GM12878 (cell line): ENCODE results near the gene CHST15.

Experiments
- CREB1 ChIP-seq: IDR thresholded peaks from 2 replicates; pipeline ENCODE4 v1.6.1; 2012; ENCODE audit warnings: low read depth, mild to moderate bottlenecking, inconsistent platforms
- CREM ChIP-seq: IDR thresholded peaks from 2 replicates; pipeline ENCODE4 v1.6.1; 2014; ENCODE audit warnings: antibody characterized with exemption, low read depth
- CTCF ChIP-seq, 3 experiments: IDR thresholded peaks in 2 of 3; conservative IDR thresholded peaks in 1 of 3; 2 replicates each; pipeline ENCODE4 v1.5.1; 2011; ENCODE audit warnings: low read depth in 3 of 3, low read length in 3 of 3, mild to moderate bottlenecking in 3 of 3, control low read depth in 2 of 3, moderate library complexity in 2 of 3, inconsistent platforms in 1 of 3, mixed read lengths in 1 of 3; ENCODE audit not compliant: control insufficient read depth in 2 of 3, insufficient read depth in 1 of 3; ENCODE audit errors: extremely low read depth in 1 of 3
- IKZF1 ChIP-seq: fragments of 450-650 bp; conservative IDR thresholded peaks from 2 replicates; pipeline ENCODE4 v1.6.1; 2017; ENCODE audit warnings: antibody characterized with exemption, mild to moderate bottlenecking
- NFIC ChIP-seq: IDR thresholded peaks from 2 replicates; pipeline ENCODE4 v1.6.1; 2012; ENCODE audit warnings: low read depth, mild to moderate bottlenecking, inconsistent platforms, low read length, moderate library complexity
- NFYB ChIP-seq: IDR thresholded peaks from 2 replicates; pipeline ENCODE4 v1.6.1; 2011; ENCODE audit warnings: low read depth, mild to moderate bottlenecking, low read length, improper control_type of control experiment, moderate library complexity; ENCODE audit not compliant: insufficient read depth
- POLR2A ChIP-seq: IDR thresholded peaks from 2 replicates; pipeline ENCODE4 v1.6.1; 2011; ENCODE audit warnings: low read depth, mild to moderate bottlenecking, low read length
- RAD21 ChIP-seq: IDR thresholded peaks from 2 replicates; pipeline ENCODE4 v1.6.1; 2011; ENCODE audit warnings: mild to moderate bottlenecking, low read depth, low read length, moderate library complexity; ENCODE audit not compliant: insufficient read depth
- RCOR1 ChIP-seq: conservative IDR thresholded peaks from 2 replicates; pipeline ENCODE4 v1.6.1; 2012; ENCODE audit warnings: low read depth, low read length, improper control_type of control experiment
- TAF1 ChIP-seq: IDR thresholded peaks from 2 replicates; pipeline ENCODE4 v1.6.1; 2011; ENCODE audit warnings: mild to moderate bottlenecking, low read depth, low read length, borderline replicate concordance

- TF ChIP-seq CTCF (IDR thresholded peaks at IDR 0.05 in 2 of 3, conservative IDR thresholded peaks at IDR 0.05 in 1 of 3; ENCODE audit: control insufficient read depth in 2 of 3, extremely low read depth in 1 of 3, insufficient read depth in 1 of 3, low read depth in 3 of 3, low read length in 3 of 3), result no peak
- TF ChIP-seq RCOR1, result no peak
- no peak for TF ChIP-seq POLR2A
- no peak for TF ChIP-seq TAF1
- TF ChIP-seq IKZF1, result no peak
- TF ChIP-seq CREM, result no peak
- no peak for TF ChIP-seq CREB1
- no peak for TF ChIP-seq NFYB
- no peak for TF ChIP-seq NFIC
- TF ChIP-seq RAD21, result no peak
Observed at GRCh38 chr10:124036746-124037145, 56.7 kb downstream of the CHST15 start.
